ENCODE measurements around the gene MVK. TPM values are rescaled to one million over a fixed set of nuclear protein-coding genes. Genes with fewer than 3 reads are reported as not detected.

Gene MVK
- 19.0 TPM for total RNA-seq

GRCh38 chr12:109573029-109573913, at the start of gene MVK, which contains the start of gene MMAB:
TSS of gene MVK (plus strand) at chr12:109573794. CDS start at chr12:109574823, 1,029 bp downstream.
TSS of gene MMAB (minus strand) at chr12:109573504. CDS start at chr12:109573480, 24 bp downstream.

Other genes starting within 250 kb of the MVK start
- gene MYO1H, start 225.9 kb upstream of the MVK start, total RNA-seq, result 0.53 TPM
- gene KCTD10, start 96.5 kb upstream of the MVK start, total RNA-seq, result 73.7 TPM
- gene UBE3B, start 96.2 kb upstream of the MVK start, total RNA-seq, result 64.2 TPM
- 23.8 TPM for gene MMAB, start 290 bp upstream of the MVK start, total RNA-seq
- gene FAM222A, start 140.0 kb downstream of the MVK start, total RNA-seq, result 5.0 TPM